Medulla oblongata (tissue), 1 donor: ENCODE measurements around the gene VPS8.

Experiments used
- DNase-seq: peaks from one replicate; pipeline ENCODE4 v3.0.0-alpha.2; 2015; ENCODE audit errors: extremely low spot score

The VPS8 gene

GRCh38 chr3:184784731-184785500 is 27.1 kb upstream of the VPS8 start:
- DNase-seq: no peak

GRCh38 chr3:184785890-184786279 is 26.1 kb upstream of the VPS8 start:
- DNase-seq: no peak

- DNase-seq: peak; percentile 66
Measured at GRCh38 chr3:184786280-184786941, 25.6 kb upstream of the VPS8 start.

- DNase-seq: no peak
Measured at GRCh38 chr3:184788751-184789150, 23.2 kb upstream of the VPS8 start.

GRCh38 chr3:184789314-184789998 is 22.5 kb upstream of the VPS8 start:
- no peak for DNase-seq

- DNase-seq: no peak
Measured at GRCh38 chr3:184791171-184791570, 20.8 kb upstream of the VPS8 start.

GRCh38 chr3:184795522-184796190 is 16.3 kb upstream of the VPS8 start:
- no peak for DNase-seq

GRCh38 chr3:184796551-184796950 is 15.4 kb upstream of the VPS8 start:
- DNase-seq: no peak

- no peak for DNase-seq
Measured at GRCh38 chr3:184796954-184797353, 15.0 kb upstream of the VPS8 start.

GRCh38 chr3:184798120-184798519 is 13.8 kb upstream of the VPS8 start:
- no peak for DNase-seq

- no peak for DNase-seq
Measured at GRCh38 chr3:184800349-184800930, 11.5 kb upstream of the VPS8 start.

GRCh38 chr3:184801241-184801785 is 10.7 kb upstream of the VPS8 start:
- no peak for DNase-seq

- no peak for DNase-seq
Measured at GRCh38 chr3:184802150-184802549, 9.8 kb upstream of the VPS8 start.

GRCh38 chr3:184804801-184805200 is 7.2 kb upstream of the VPS8 start:
- no peak for DNase-seq

- DNase-seq: peak; percentile 64
Measured at GRCh38 chr3:184805351-184806038, 6.5 kb upstream of the VPS8 start.

- no peak for DNase-seq
Measured at GRCh38 chr3:184806567-184807271, 5.2 kb upstream of the VPS8 start.

- no peak for DNase-seq
Measured at GRCh38 chr3:184807549-184807948, 4.4 kb upstream of the VPS8 start.

- no peak for DNase-seq
Measured at GRCh38 chr3:184808021-184808420, 3.9 kb upstream of the VPS8 start.

GRCh38 chr3:184810146-184810545 is 1.8 kb upstream of the VPS8 start:
- DNase-seq: no peak

GRCh38 chr3:184811034-184811433 is 932 bp upstream of the VPS8 start:
- DNase-seq: no peak

GRCh38 chr3:184811663-184811998 is 335 bp upstream of the VPS8 start:
- no peak for DNase-seq
